Measurements from ENCODE around the gene LPIN1. TPM values are rescaled to one million over a fixed set of nuclear protein-coding genes. Genes with fewer than 3 reads are reported as not detected.

The LPIN1 gene
- total and polyA plus RNA-seq, 2 of the 13 experiments (the other 11 are each of a cell fraction or from before 2014, with no cell fraction given) = 9.7 to 19.4 TPM

GRCh38 chr2:11837875-11838734 lies 91.7 kb downstream of the LPIN1 start (continued):
- no peak for TF ChIP-seq HNF1A (IDR thresholded peaks at IDR 0.05; ENCODE audit: low read depth)
- TF ChIP-seq HNF1A (CRISPR knock-in tag; IDR thresholded peaks at IDR 0.05; ENCODE audit: borderline replicate concordance) = 0 out of 2 replicates have a peak, but pooled peaks have one; percentile 21
- no peak for TF ChIP-seq ZNF282 (IDR thresholded peaks at IDR 0.05; ENCODE audit: partially characterized antibody)
- TF ChIP-seq CREB1 (IDR thresholded peaks at IDR 0.05) = no peak
- TF ChIP-seq CREB1 (CRISPR knock-in tag; IDR thresholded peaks at IDR 0.05) = no peak
- no peak for TF ChIP-seq TCF12 (IDR thresholded peaks at IDR 0.05)
- no peak for TF ChIP-seq TCF12 (CRISPR knock-in tag; IDR thresholded peaks at IDR 0.05)
- TF ChIP-seq FUBP1 (CRISPR knock-in tag; IDR thresholded peaks at IDR 0.05; ENCODE audit: borderline replicate concordance) = peak; percentile 94; the same call in 1 of the 2 replicates
- TF ChIP-seq ZIK1 (CRISPR knock-in tag; IDR thresholded peaks at IDR 0.05; ENCODE audit: borderline replicate concordance, low read depth) = no peak
- TF ChIP-seq ZNF12 (CRISPR knock-in tag; IDR thresholded peaks at IDR 0.05) = no peak
- no peak for TF ChIP-seq SMARCE1 (IDR thresholded peaks at IDR 0.05; ENCODE audit: borderline replicate concordance)
- peak; percentile 72; the same call in 1 of the 2 replicates for TF ChIP-seq ZNF280B (CRISPR knock-in tag; IDR thresholded peaks at IDR 0.05; ENCODE audit: borderline replicate concordance)
- TF ChIP-seq PHF21A (CRISPR knock-in tag; IDR thresholded peaks at IDR 0.05) = no peak
- TF ChIP-seq KAT8 (CRISPR knock-in tag; IDR thresholded peaks at IDR 0.05) = no peak
- 0 out of 2 replicates have a peak, but pooled peaks have one; percentile 27 for TF ChIP-seq ZBTB7A (CRISPR knock-in tag; IDR thresholded peaks at IDR 0.05)
- TF ChIP-seq BCLAF1 (IDR thresholded peaks at IDR 0.05) = no peak
- no peak for TF ChIP-seq RCOR2 (CRISPR knock-in tag; IDR thresholded peaks at IDR 0.05)
- no peak for TF ChIP-seq ZNF143 (CRISPR knock-in tag; IDR thresholded peaks at IDR 0.05)
- no peak for TF ChIP-seq TEF (CRISPR knock-in tag; IDR thresholded peaks at IDR 0.05)
